HepG2 (cell line): ENCODE measurements around the gene SCFD1. TPM values are rescaled to one million over a fixed set of nuclear protein-coding genes. Genes with fewer than 3 reads are reported as not detected.
"Not testable (repeated sequence)": the region's sequence is repeated elsewhere in the genome, so short reads cannot be mapped to it uniquely, and the experiment has no call there.

Experiments used
- ATAC-seq: fragments of 200-7000 bp; cut with Tn5 transposase; 3 replicates; pipeline ENCODE4 v1.9.1; 2020; ENCODE audit warnings: mild to moderate bottlenecking, moderate library complexity
- BruUV-seq: library from RNA; stranded (reverse); fragments of 400-500 nt; replicated peaks from 2 replicates; lab custom pipeline; 2021; lab: Mats Ljungman, UMichigan
- CTCF ChIA-PET: fragments of 300-600 bp; formaldehyde crosslinking; extraction: SDS; loops from one replicate; lab custom pipeline; 2021; ENCODE audit warnings: low total read pairs, inconsistent platforms, low intra/inter-chr PET ratio; lab: Yijun Ruan, JAX
- POLR2A ChIA-PET: fragments of 350-600 bp; sonication (Branson Sonifier 250); formaldehyde crosslinking; loops from one replicate; lab custom pipeline; 2020; ENCODE audit warnings: antibody characterized with exemption, inconsistent platforms; lab: Yijun Ruan, JAX
- DNase-seq: peaks from one replicate; pipeline ENCODE4 v3.0.0-alpha.2; 2015; ENCODE audit warnings: low spot score
- FAIRE-seq: peaks from 3 replicates; lab custom pipeline; 2011; peaks lifted over from hg19 to GRCh38; lab: Jason Lieb, UNC
- H2AFZ ChIP-seq: one replicate; pipeline ENCODE4 v1.6.1; 2011; ENCODE audit warnings: low read length, inconsistent platforms
- H3K27ac ChIP-seq: fragments of 300-600 bp; 3 replicates; pipeline ENCODE4 v1.8.0; 2011; ENCODE audit warnings: mixed run types, mild to moderate bottlenecking, mixed read lengths, low read length, inconsistent platforms; ENCODE audit not compliant: insufficient read depth; ENCODE audit errors: extremely low read length
- H3K27me3 ChIP-seq, 2 experiments: fragments of 200-600 bp in 1 of 2; 2 replicates in 1 of 2; 3 replicates in 1 of 2; pipeline versions ENCODE4 v1.6.0 to v1.8.0; 2011; ENCODE audit warnings: low read length in 2 of 2, mild to moderate bottlenecking in 2 of 2, moderate library complexity in 2 of 2, inconsistent platforms in 1 of 2; ENCODE audit not compliant: insufficient read depth in 2 of 2, control insufficient read depth in 1 of 2
- H3K36me3 ChIP-seq, 2 experiments: fragments of 200-600 bp in 1 of 2; replicated peaks in 1 of 2; 2 replicates in 1 of 2; 3 replicates in 1 of 2; pipeline versions ENCODE4 v1.5.1 to v1.8.0; 2011; ENCODE audit warnings: low read length in 2 of 2, inconsistent platforms in 1 of 2; ENCODE audit not compliant: insufficient read depth in 2 of 2, control insufficient read depth in 1 of 2
- H3K4me1 ChIP-seq: 2 replicates; pipeline ENCODE4 v1.5.1; 2012; ENCODE audit warnings: low read length, inconsistent platforms; ENCODE audit not compliant: insufficient read depth
- H3K4me2 ChIP-seq: 2 replicates; pipeline ENCODE4 v1.6.0; 2011; ENCODE audit warnings: low read depth, low read length, inconsistent platforms
- H3K4me3 ChIP-seq, 3 experiments: fragments of 200-600 bp in 1 of 3; sonication (generic), shearing (Covaris generic) in 1 of 3; replicated peaks in 1 of 3; 2 replicates each; pipeline ENCODE4 v1.5.1; 2011 to 2016; ENCODE audit warnings: low read length in 3 of 3, inconsistent platforms in 2 of 3, low read depth in 2 of 3, mild to moderate bottlenecking in 2 of 3, control low read depth in 1 of 3, mixed read lengths in 1 of 3; ENCODE audit not compliant: insufficient read depth in 1 of 3
- H3K79me2 ChIP-seq: one replicate; pipeline ENCODE4 v1.6.1; 2011; ENCODE audit warnings: low read length, inconsistent platforms; ENCODE audit not compliant: insufficient read depth
- H3K9ac ChIP-seq: 2 replicates; pipeline ENCODE4 v1.6.0; 2011; ENCODE audit warnings: mild to moderate bottlenecking, low read depth, low read length, inconsistent platforms; ENCODE audit not compliant: insufficient read depth
- H3K9me3 ChIP-seq: 2 replicates; pipeline ENCODE4 v1.5.1; 2012; ENCODE audit warnings: mild to moderate bottlenecking, low read length
- H4K20me1 ChIP-seq: 2 replicates; pipeline ENCODE4 v1.6.0; 2011; ENCODE audit warnings: inconsistent platforms, mild to moderate bottlenecking, low read length, moderate library complexity; ENCODE audit not compliant: insufficient read depth
- KLF16 ChIP-seq, 2 experiments: sonication (generic) in 1 of 2; formaldehyde crosslinking in 1 of 2; IDR thresholded peaks; 2 replicates each; pipeline versions ENCODE4 v1.6.1 to v1.8.0; 2016 to 2023; ENCODE audit warnings: missing genetic modification reagents in 2 of 2, missing compliant biosample characterization in 1 of 2
- NCOA2 ChIP-seq: sonication (generic); formaldehyde crosslinking; IDR thresholded peaks from 2 replicates; pipeline ENCODE4 v1.8.0; 2022; ENCODE audit warnings: inconsistent platforms
- NPAS2 ChIP-seq: sonication (generic); formaldehyde crosslinking; IDR thresholded peaks from 2 replicates; pipeline ENCODE4 v1.8.0; 2022; ENCODE audit warnings: mild to moderate bottlenecking, missing genetic modification reagents, borderline replicate concordance
- SAFB2 ChIP-seq: sonication (generic); formaldehyde crosslinking; IDR thresholded peaks from 2 replicates; pipeline ENCODE4 v1.5.1; 2020; ENCODE audit warnings: missing genetic modification reagents, low read depth, mild to moderate bottlenecking, borderline replicate concordance
- SATB2 ChIP-seq: sonication (generic); formaldehyde crosslinking; IDR thresholded peaks from 2 replicates; pipeline ENCODE4 v1.5.0; 2020; ENCODE audit warnings: missing genetic modification reagents
- TP53 ChIP-seq: sonication (generic); formaldehyde crosslinking; conservative IDR thresholded peaks from 2 replicates; pipeline ENCODE4 v1.4.0; 2020; ENCODE audit warnings: missing genetic modification reagents
- ZNF367 ChIP-seq: sonication (generic); formaldehyde crosslinking; IDR thresholded peaks from 2 replicates; pipeline ENCODE4 v1.4.0; 2020; ENCODE audit warnings: missing genetic modification reagents, borderline replicate concordance
- WGBS: methylation state at CpG from one replicate; pipeline ENCODE4 v1.1.6; 2017; ENCODE audit warnings: low lambda C conversion rate; 5-methylcytosine and 5-hydroxymethylcytosine counted together
- in situ Hi-C: cut with HindIII; loops from 2 replicates; pipeline ENCODE4 v1.10.0; 2017; ENCODE audit warnings: low pct_unique_long_range_greater_than_20kb; ENCODE audit not compliant: extremely low pct_ligation_motif_present
- intact Hi-C: fragments of 100-400 bp; cut with micrococcal nuclease; formaldehyde crosslinking; loops from one replicate; pipeline ENCODE4 v1.10.0; 2022; ENCODE audit not compliant: unreplicated experiment
- polyA plus RNA-seq, 8 experiments: library from polyadenylated mRNA; depleted of rRNA in 3 of 8; stranded (reverse) in 7 of 8; unstranded in 1 of 8; fragments of >200 nt; fragmentation: Illumina TruSeq in 4 of 8; extraction: Trizol in 4 of 8; gene quantifications; 2 replicates each; pipeline versions ENCODE4 v1.2.1 to v1.2.3, GENCODE V29; 2011 to 2016; ENCODE audit warnings: low read depth in 4 of 8, missing spikeins in 1 of 8, mixed read lengths in 1 of 8; ENCODE audit not compliant: insufficient read depth in 1 of 8
- total RNA-seq, 5 experiments: library from RNA; depleted of rRNA; stranded (reverse); fragments of >200 nt; fragmentation: Illumina TruSeq; extraction: Trizol; gene quantifications; 2 replicates each; pipeline ENCODE4 v1.2.3, GENCODE V29; 2016; ENCODE audit warnings: low read depth in 1 of 5

The SCFD1 gene
- total and polyA plus RNA-seq, 2 of the 13 experiments (the other 11 are each of a cell fraction or from before 2014, with no cell fraction given): 235 to 256 TPM

DNA sequence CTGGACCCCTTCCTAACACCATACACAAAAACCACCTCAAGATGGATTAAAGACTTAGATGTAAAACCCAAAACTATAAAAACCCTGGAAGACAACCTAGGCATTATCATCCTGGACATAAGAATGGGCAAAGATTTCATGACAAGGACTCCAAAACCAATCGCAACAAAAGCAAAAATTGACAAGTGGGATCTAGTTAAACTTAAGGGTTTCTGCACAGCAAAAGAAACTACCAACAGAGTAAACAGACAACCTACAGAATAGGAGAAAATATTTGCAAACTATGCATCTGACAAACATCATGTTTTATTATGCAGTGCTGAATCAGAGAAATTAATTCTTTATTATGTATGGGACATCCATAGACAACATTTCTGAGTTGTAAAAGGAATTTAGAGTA lies 45.8 kb upstream of the SCFD1 start:
- H3K79me2 ChIP-seq: peaks cover 100% of the 10 kb centered on the region
- FAIRE-seq, H3K9ac ChIP-seq, H3K4me3 ChIP-seq, intact Hi-C loops, H3K27me3 ChIP-seq, H3K9me3 ChIP-seq, in situ Hi-C loops, ATAC-seq, CTCF ChIA-PET, POLR2A ChIA-PET, H3K36me3 ChIP-seq, H3K27ac ChIP-seq, H2AFZ ChIP-seq, H3K4me2 ChIP-seq, BruUV-seq, DNase-seq: not testable (repeated sequence)
- TF ChIP-seq TP53 (CRISPR knock-in tag) (0 out of 2 replicates have a peak, but pooled peaks have one; percentile 61), ZNF367 (CRISPR knock-in tag) (peak; percentile 67; the same call in 1 of the 2 replicates)
- H3K4me1 ChIP-seq: peaks cover 17% of the 10 kb centered on the region
- peaks cover 18% of the 10 kb centered on the region for H4K20me1 ChIP-seq
- WGBS: 100% methylated on average over 1 of the region's 1 CpG

GRCh38 chr14:30580616-30581282 lies 41.4 kb upstream of the SCFD1 start:
- Histone ChIP-seq H3K4me3 (no peak overlapping the region), H3K9ac (no peak overlapping the region), H3K79me2 (peaks cover 98% of the 10 kb centered on the region), H3K36me3 (peaks cover 3 to 21% of the 10 kb centered on the region in 2 experiments; a peak in 2 of 5 replicates), H3K4me1 (0 out of 2 replicates have a peak, but pooled peaks cover 5% of the 10 kb centered on the region), H3K9me3 (peaks cover 13% of the 10 kb centered on the region; the same call in 1 of the 2 replicates), H3K4me2 (no peak overlapping the region), H3K27me3 (no peaks in the 10 kb centered on the region), H4K20me1 (peaks cover 4% of the 10 kb centered on the region; the same call in 1 of the 2 replicates), H3K27ac (no peak overlapping the region)
- 93% methylated on average over 2 of the region's 2 CpGs for WGBS
- POLR2A ChIA-PET: no interaction called here
- no TSS peak for BruUV-seq
- in situ Hi-C loops: no loop called here
- DNase-seq: no peak
- CTCF ChIA-PET: no interaction called here
- TF ChIP-seq NCOA2 (CRISPR knock-in tag): no peak
- 0 out of 4 replicates have a peak, but pooled peaks of 1 of the 2 experiments have one; percentile 22 for TF ChIP-seq KLF16 (CRISPR knock-in tag; IDR thresholded peaks at IDR 0.05)
- 0 out of 2 replicates have a peak, but pooled peaks have one; percentile 24 for TF ChIP-seq SATB2 (CRISPR knock-in tag)
- TF ChIP-seq NPAS2: no peak
- TF ChIP-seq SAFB2 (CRISPR knock-in tag): no peak
- TF ChIP-seq, all 625 proteins: peak for 2
- ATAC-seq (no peak), FAIRE-seq (no peak)
- intact Hi-C loops: no loop called here
- H2AFZ ChIP-seq: no peak overlapping the region
